Measurements from ENCODE around the gene BTBD18. TPM values are rescaled to one million over a fixed set of nuclear protein-coding genes. Genes with fewer than 3 reads are reported as not detected.

BTBD18 gene
- total and polyA plus RNA-seq, 7 donors = 0.03 TPM; not detected in 6

GRCh38 chr11:57764566-57764965, 12.9 kb upstream of the BTBD18 start:
- Histone ChIP-seq H3K27ac (peak overlapping the region; percentile 87 to 94 (median 90)), H3K4me1 (peaks cover 0 to 56% (median 50%) of the 10 kb centered on the region in 4 donors), H3K9me3 (no peaks in the 10 kb centered on the region), H3K27me3 (no peaks in the 10 kb centered on the region), H3K4me3 (peak overlapping the region; percentile 58 to 63 (median 60)), H3K36me3 (no peaks in the 10 kb centered on the region)
- no peak for DNase-seq
- no peak for TF ChIP-seq EP300 (IDR thresholded peaks at IDR 0.05)
- no peak for TF ChIP-seq POLR2A (IDR thresholded peaks at IDR 0.05)
- TF ChIP-seq CTCF (IDR thresholded peaks at IDR 0.05) = no peak
- no peak for TF ChIP-seq POLR2AphosphoS5 (IDR thresholded peaks at IDR 0.05)
- WGBS, 2 donors = 7 to 45% methylated on average over 2 of the region's 2 CpGs
- intact Hi-C loops (cut with DNase I) = loop anchor here (5.0 kb wide), 2 partner anchors 52 to 97 kb away; partner anchors contain the start of genes MED19, TMX2 and ZDHHC5

GRCh38 chr11:57764021-57764420, 12.4 kb upstream of the BTBD18 start:
- H3K27ac ChIP-seq = peak overlapping the region; percentile 87 to 94 (median 90)
- WGBS, 2 donors = 12 to 42% methylated on average over 4 of the region's 4 CpGs
- H3K36me3 ChIP-seq = no peaks in the 10 kb centered on the region
- TF ChIP-seq CTCF (IDR thresholded peaks at IDR 0.05) (no peak), POLR2AphosphoS5 (IDR thresholded peaks at IDR 0.05) (no peak), EP300 (IDR thresholded peaks at IDR 0.05) (no peak), POLR2A (IDR thresholded peaks at IDR 0.05) (no peak)
- H3K27me3 ChIP-seq = no peaks in the 10 kb centered on the region
- H3K4me3 ChIP-seq = peak overlapping the region; percentile 58 to 63 (median 60)
- intact Hi-C loops (cut with DNase I) = loop anchor here (5.0 kb wide), 2 partner anchors 52 to 97 kb away; partner anchors contain the start of genes MED19, TMX2 and ZDHHC5
- no peak for DNase-seq
- peaks cover 0 to 51% (median 45%) of the 10 kb centered on the region in 4 donors for H3K4me1 ChIP-seq
- H3K9me3 ChIP-seq = no peaks in the 10 kb centered on the region

- intact Hi-C loops (cut with DNase I) = loop anchor here (1.0 to 5.0 kb wide), 5 partner anchors 15 to 96 kb away; partner anchors contain the start of genes MED19, TMX2 and ZDHHC5
- Histone ChIP-seq H3K36me3 (no peaks in the 10 kb centered on the region), H3K4me3 (peak overlapping the region; percentile 58 to 63 (median 60)), H3K27me3 (no peaks in the 10 kb centered on the region), H3K27ac (peak overlapping the region; percentile 87 to 94 (median 90)), H3K9me3 (no peaks in the 10 kb centered on the region), H3K4me1 (peaks cover 0 to 46% (median 42%) of the 10 kb centered on the region in 4 donors)
- TF ChIP-seq POLR2AphosphoS5 (IDR thresholded peaks at IDR 0.05) (no peak), POLR2A (IDR thresholded peaks at IDR 0.05) (no peak), CTCF (IDR thresholded peaks at IDR 0.05) (peak; percentile 21 to 49 (median 46))
- 4 to 24% methylated on average over 1 of the region's 1 CpG for WGBS, 2 donors
- no peak for DNase-seq
Observed at GRCh38 chr11:57763568-57763967, 11.9 kb upstream of the BTBD18 start.

- Histone ChIP-seq H3K27ac (peak overlapping the region; percentile 87 to 94 (median 90)), H3K4me3 (peak overlapping the region; percentile 58 to 63 (median 60)), H3K27me3 (no peaks in the 10 kb centered on the region), H3K36me3 (no peaks in the 10 kb centered on the region), H3K4me1 (peaks cover 0 to 37% (median 36%) of the 10 kb centered on the region in 4 donors), H3K9me3 (no peaks in the 10 kb centered on the region)
- no peak for DNase-seq
- WGBS, 2 donors = 4 to 10% methylated on average over 9 of the region's 9 CpGs
- intact Hi-C loops (cut with DNase I) = loop anchor here (2.0 to 5.0 kb wide), 4 partner anchors 16 to 95 kb away; partner anchors contain the start of genes MED19, TMX2 and ZDHHC5
- TF ChIP-seq CTCF (IDR thresholded peaks at IDR 0.05) (no peak), EP300 (IDR thresholded peaks at IDR 0.05) (no peak), POLR2A (IDR thresholded peaks at IDR 0.05) (no peak), POLR2AphosphoS5 (IDR thresholded peaks at IDR 0.05) (no peak)
Observed at GRCh38 chr11:57762235-57762861, 10.7 kb upstream of the BTBD18 start.
